GM20000 (cell line): ENCODE data around the gene CEP76.

Experiments used
- DNase-seq: peaks from one replicate; pipeline ENCODE4 v3.0.0; 2012; ENCODE audit warnings: low spot score
- TF ChIP-seq, protein P1 (sequence below): IDR thresholded peaks from 2 replicates; pipeline ENCODE4 v1.5.1; 2012; ENCODE audit warnings: mild to moderate bottlenecking, control low read depth; ENCODE audit errors: extremely low read depth, missing control alignments

Gene CEP76

DNA sequence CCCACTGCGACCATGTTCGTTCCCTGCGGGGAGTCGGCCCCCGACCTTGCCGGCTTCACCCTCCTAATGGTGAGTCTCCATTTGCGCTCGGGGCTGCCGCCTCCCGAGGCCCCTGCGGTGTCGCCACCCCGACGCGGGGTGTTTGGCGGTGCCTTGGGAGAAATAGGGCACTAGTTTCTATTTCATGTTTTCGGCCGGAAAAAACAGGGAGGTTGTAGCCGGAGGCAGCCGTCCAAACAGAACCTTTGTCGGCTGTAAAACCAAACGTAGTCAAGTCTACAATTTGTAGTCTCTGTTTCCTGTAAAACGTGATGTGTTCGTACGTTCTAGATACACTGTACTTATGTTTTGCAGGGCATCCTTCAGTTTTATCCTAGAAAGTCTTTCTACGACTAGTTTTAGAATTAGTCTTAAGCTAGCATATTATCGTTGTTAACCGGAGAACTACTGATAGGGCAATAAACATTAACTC, 609 bp upstream of the CEP76 start:
- DNase-seq: no peak
- TF ChIP-seq, protein P1, sequence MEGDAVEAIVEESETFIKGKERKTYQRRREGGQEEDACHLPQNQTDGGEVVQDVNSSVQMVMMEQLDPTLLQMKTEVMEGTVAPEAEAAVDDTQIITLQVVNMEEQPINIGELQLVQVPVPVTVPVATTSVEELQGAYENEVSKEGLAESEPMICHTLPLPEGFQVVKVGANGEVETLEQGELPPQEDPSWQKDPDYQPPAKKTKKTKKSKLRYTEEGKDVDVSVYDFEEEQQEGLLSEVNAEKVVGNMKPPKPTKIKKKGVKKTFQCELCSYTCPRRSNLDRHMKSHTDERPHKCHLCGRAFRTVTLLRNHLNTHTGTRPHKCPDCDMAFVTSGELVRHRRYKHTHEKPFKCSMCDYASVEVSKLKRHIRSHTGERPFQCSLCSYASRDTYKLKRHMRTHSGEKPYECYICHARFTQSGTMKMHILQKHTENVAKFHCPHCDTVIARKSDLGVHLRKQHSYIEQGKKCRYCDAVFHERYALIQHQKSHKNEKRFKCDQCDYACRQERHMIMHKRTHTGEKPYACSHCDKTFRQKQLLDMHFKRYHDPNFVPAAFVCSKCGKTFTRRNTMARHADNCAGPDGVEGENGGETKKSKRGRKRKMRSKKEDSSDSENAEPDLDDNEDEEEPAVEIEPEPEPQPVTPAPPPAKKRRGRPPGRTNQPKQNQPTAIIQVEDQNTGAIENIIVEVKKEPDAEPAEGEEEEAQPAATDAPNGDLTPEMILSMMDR: no peak

DNA sequence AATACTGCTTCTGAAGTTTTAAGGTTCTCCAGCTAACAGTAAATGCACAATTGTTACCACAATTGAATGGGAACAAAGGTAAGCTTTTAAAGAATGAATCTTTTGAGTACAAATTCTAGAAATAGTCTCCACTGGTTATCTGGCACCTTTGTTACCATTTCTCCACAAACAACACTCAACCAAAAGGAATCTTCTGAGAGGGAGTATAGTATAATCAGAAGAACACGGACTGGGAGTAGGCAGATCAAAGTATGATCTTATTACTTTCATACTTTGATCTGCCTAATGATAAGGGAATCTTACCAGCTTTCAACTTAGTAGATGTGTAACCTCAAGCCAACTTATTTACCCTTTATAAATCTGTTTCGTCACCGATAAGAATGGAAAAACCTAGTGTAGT, 1.4 kb downstream of the CEP76 start:
- DNase-seq: no peak
- TF ChIP-seq, protein P1: no peak

DNA sequence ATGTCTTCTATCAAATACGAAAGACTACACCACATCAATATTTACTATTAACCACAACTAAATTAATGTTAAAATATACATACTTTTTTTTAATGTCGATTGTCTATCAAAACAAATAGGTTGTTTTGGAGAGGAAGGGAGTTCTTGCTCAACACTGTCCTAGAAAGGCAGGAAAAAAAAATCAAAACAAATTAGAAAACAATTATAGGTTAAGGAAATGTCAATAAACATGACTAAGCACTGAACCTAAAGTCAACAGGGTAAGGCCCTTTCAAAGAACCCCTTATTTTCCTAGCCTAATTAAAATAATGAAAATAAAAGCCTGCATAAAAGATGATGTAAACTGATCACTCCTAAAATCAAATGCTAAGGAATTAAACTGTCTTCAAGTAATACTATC, 2.8 kb downstream of the CEP76 start:
- DNase-seq: no peak
- TF ChIP-seq, protein P1: no peak

DNA sequence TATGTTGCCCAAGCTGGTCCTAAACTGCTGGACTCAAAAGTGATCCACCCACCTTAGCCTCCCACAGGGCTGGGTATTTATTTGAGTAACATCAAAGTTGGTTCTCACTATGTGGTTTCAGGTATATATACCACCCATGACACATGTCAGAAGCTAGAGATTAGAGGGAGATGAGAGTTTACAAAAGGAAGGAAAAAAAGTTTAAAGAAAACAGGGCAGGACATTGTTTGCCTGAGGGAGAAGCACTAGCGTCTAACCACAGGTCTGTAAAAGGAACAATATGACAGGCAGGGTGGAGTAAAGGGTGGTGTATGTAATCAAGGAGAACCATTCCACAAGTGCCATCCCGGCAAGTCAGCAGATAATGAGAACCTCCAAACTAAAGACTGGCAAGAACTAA, 8.5 kb downstream of the CEP76 start:
- DNase-seq: no peak
- TF ChIP-seq, protein P1: no peak

DNA sequence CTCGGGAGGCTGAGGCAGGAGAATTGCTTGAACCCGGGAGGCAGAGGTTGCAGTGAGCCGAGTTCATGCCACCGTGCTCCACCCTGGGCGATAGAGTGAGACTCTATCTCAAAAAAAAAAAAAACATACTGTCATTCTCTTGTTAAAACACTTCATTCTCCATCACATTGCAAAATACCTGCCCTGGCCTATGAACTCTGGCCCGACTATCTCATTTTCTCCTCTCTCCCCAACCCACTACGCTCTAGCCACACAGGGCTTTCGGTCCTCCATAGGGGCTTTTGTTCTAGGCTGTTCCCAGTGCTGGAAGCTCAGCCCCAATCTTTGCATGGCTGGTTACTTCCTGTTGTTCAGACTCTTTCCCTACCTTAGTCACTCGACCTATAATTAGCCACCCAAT, 10.3 kb downstream of the CEP76 start:
- TF ChIP-seq, protein P1: no peak
- no peak for DNase-seq

DNA sequence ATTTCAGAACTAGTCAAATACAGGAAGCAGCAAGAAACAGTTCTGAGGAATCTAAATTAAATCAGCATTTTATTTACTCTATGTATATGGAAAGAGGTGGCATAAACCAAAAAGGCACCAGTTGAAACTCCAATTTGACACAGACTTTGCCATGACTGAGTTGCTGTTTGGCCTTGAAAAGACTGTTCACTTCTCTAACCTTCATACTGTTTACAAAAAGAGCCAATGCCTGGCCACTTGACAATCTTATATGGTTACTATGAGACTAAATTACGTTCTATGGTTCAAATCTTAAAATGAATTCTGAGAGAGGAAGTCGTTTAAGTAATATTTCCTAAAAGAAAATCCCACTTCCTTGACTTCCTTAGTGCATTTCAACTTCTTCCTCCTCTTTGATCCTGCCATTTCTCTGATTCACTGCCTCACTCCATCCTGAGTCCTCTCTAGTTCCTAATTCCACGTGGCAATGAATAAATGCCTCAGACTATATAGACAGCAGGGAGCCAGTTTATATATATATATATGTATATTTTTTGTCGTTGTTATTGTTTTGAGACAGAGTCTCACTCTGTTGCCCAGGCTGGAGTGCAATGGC, 13.2 kb downstream of the CEP76 start:
- TF ChIP-seq, protein P1: no peak
- no peak for DNase-seq

DNA sequence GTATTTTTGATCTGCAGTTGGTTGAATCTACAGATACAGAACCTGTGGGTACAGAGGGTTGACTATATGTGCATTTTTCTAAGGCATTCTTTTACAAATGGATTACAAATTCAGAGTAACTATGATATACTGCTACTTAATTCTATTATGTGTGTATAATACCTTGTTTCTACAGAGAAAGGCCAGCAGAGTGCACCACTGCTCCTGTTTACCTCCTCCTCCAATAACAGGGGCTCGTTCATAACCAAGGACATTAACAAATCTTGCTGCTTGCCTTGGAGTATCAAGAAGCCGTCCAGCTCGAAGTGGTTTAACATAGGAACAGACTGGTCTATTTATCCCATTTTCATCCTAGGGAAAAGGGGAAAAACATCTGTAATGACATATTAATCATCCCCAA, 16.4 kb downstream of the CEP76 start:
- TF ChIP-seq, protein P1: no peak
- DNase-seq: no peak
